PFSK-1 (cell line): ENCODE results near the gene CERS6.

Experiments
- FOXP2 ChIP-seq: optimal IDR thresholded peaks from 2 replicates; pipeline ENCODE3; 2011; ENCODE audit warnings: borderline replicate concordance, control low read depth, inconsistent platforms; ENCODE audit not compliant: insufficient read depth; ENCODE audit errors: extremely low read length, extremely low read depth
- POLR2AphosphoS5 ChIP-seq: IDR thresholded peaks from 2 replicates; pipeline ENCODE4 v1.6.1; 2012; ENCODE audit warnings: low read depth, mild to moderate bottlenecking, control low read depth, low read length, moderate library complexity
- REST ChIP-seq, 2 experiments: IDR thresholded peaks; 2 replicates each; pipeline versions ENCODE4 v1.6.1 to v1.8.0; 2011 to 2012; ENCODE audit warnings: low read depth in 2 of 2, low read length in 2 of 2, control low read depth in 1 of 2, inconsistent platforms in 1 of 2, mild to moderate bottlenecking in 1 of 2, moderate library complexity in 1 of 2; ENCODE audit not compliant: insufficient read depth in 1 of 2
- SIN3A ChIP-seq: IDR thresholded peaks from 2 replicates; pipeline ENCODE4 v1.6.1; 2012; ENCODE audit warnings: mild to moderate bottlenecking, low read length, moderate library complexity, borderline replicate concordance; ENCODE audit not compliant: insufficient read depth
- TAF1 ChIP-seq: IDR thresholded peaks from 2 replicates; pipeline ENCODE4 v1.6.1; 2012; ENCODE audit warnings: low read length, control low read depth, borderline replicate concordance; ENCODE audit not compliant: insufficient read depth

The CERS6 gene

DNA sequence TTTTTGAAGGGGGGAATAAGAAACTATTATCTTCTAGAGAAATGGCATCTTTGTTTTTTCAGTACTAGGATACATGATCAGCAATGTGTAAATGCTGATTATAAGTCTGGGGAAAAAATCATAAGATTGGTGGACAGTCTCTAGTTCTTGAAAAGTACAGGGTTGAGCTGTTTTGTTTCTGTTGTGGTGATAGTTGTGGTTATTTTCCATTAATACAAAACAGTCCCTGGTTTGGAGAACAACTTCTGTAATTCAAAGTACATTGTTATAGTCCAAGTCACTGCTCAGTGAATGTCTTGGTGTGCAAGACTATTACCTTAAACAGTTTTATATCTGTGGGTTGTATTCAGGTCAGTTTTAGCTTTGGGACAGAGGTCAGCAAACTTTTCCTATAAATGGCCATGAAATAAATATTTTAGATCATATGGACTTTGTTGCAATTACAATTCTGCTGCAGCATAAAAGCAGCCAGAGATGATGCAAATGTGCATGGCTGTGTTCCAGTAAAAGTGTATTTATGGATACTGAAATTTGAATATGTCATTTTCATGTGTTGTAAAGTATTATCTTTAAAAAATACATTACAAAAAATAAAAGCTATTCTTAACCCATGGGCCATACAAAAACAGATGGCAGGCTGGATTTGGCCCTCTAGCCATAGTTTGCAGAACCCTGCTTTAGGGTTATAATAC, 111.0 kb downstream of the CERS6 start:
- no peak for TF ChIP-seq TAF1
- TF ChIP-seq SIN3A = no peak
- TF ChIP-seq REST (IDR thresholded peaks at IDR 0.05; ENCODE audit: insufficient read depth in 1 of 2, low read depth in 2 of 2, low read length in 2 of 2) = no peak
- TF ChIP-seq FOXP2 = no peak
- no peak for TF ChIP-seq POLR2AphosphoS5

GRCh38 chr2:168567836-168568235, 111.8 kb downstream of the CERS6 start:
- no peak for TF ChIP-seq SIN3A
- TF ChIP-seq FOXP2 = no peak
- no peak for TF ChIP-seq TAF1

- TF ChIP-seq TAF1 = no peak
- no peak for TF ChIP-seq REST (IDR thresholded peaks at IDR 0.05; ENCODE audit: insufficient read depth in 1 of 2, low read depth in 2 of 2, low read length in 2 of 2)
- no peak for TF ChIP-seq POLR2AphosphoS5
- TF ChIP-seq FOXP2 = no peak
- TF ChIP-seq SIN3A = no peak
Measured at GRCh38 chr2:168568476-168569267, 112.6 kb downstream of the CERS6 start.

DNA sequence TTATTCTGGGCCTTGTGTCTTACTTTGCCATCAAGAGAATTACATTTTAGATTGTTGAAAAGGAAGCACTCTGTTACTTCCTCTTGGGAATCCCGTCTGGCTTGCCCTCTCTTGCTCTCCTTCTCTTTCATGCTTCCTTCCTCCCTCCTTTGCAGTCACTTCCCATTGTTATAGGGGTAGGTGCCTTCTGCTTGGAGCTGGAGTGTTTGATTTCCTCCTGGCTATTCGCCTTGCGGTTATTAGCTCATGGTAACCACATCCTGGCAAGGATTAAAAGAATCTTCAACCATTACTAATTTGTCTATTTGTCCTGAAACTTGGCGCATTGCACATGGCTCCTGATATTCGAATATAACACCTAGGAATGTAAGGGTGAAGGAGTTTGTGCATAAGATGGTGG, 115.0 kb downstream of the CERS6 start:
- TF ChIP-seq FOXP2 = no peak
- no peak for TF ChIP-seq SIN3A
- 0 out of 4 replicates have a peak, but pooled peaks of 1 of the 2 experiments have one; percentile 16 for TF ChIP-seq REST (IDR thresholded peaks at IDR 0.05; ENCODE audit: insufficient read depth in 1 of 2, low read depth in 2 of 2, low read length in 2 of 2)

- no peak for TF ChIP-seq POLR2AphosphoS5
Measured at GRCh38 chr2:168573128-168573903, 117.2 kb downstream of the CERS6 start.

DNA sequence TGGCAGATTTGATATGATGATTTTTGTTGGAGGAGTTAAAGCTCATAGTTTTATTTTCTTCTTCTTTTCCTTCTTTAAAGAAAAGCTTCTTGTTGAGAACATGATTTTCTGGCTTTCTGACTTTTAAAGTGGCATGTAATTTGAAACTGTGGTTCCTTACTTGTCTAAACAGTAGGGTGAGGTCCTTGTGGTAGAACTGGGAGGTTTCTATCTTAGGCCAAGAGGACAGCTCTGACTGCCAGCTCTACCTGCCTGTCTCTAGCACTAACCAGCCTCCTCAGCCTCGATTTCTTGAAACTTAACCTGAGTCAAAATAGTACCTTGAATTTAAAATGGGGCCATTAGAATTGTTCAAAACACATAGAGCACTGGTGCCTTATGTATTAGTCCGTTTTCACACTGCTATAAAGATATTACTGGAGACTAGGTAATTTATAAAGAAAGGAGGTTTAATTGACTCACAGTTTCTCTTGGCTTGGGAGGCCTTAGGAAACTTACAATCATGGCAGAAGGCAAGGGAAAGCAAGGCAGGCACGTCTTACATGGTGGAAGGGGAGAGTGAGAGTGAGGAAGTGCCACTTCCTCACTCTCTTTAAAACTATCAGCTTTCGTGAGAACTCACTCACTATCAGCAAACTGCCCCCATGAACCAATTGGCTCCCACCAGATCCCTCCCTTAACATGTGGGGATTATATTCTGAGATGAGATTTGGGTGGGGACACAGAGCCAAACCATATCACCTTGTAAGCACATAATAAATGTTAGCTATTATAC, 119.0 kb downstream of the CERS6 start:
- TF ChIP-seq REST (IDR thresholded peaks at IDR 0.05; ENCODE audit: insufficient read depth in 1 of 2, low read depth in 2 of 2, low read length in 2 of 2) (no peak), FOXP2 (no peak), SIN3A (no peak), TAF1 (no peak), POLR2AphosphoS5 (no peak)
